Endothelial cell of umbilical vein (primary cell): ENCODE results near the gene CHSY1. TPM values are rescaled to one million over a fixed set of nuclear protein-coding genes. Genes with fewer than 3 reads are reported as not detected.

ENCODE experiments used
- BruUV-seq: library from RNA; stranded (reverse); fragments of 400-500 nt; replicated peaks from 2 replicates; lab custom pipeline; 2021; lab: Mats Ljungman, UMichigan
- CTCF ChIA-PET: fragments of 300-600, 350-600 bp; sonication (Branson Sonifier 250); formaldehyde crosslinking; loops from one replicate; lab custom pipeline; 2021; ENCODE audit warnings: antibody characterized with exemption, inconsistent platforms; lab: Charles Lee
- POLR2A ChIA-PET: fragments of 300-600, 350-600 bp; sonication (Branson Sonifier 250); formaldehyde crosslinking; loops from one replicate; lab custom pipeline; 2021; ENCODE audit warnings: antibody characterized with exemption, inconsistent platforms; lab: Charles Lee
- DNase-seq: peaks from one replicate; pipeline ENCODE4 v3.0.0-alpha.2; 2011; ENCODE audit warnings: low read depth, low spot score
- FAIRE-seq: peaks from 2 replicates; lab custom pipeline; 2011; peaks lifted over from hg19 to GRCh38; lab: Jason Lieb, UNC
- H2AFZ ChIP-seq: 2 replicates; pipeline ENCODE4 v1.6.0; 2012; ENCODE audit warnings: low read depth, low read length, control low read depth, inconsistent platforms
- H3K27ac ChIP-seq: 2 replicates; pipeline ENCODE4 v1.5.1; 2011; ENCODE audit warnings: low read depth, mild to moderate bottlenecking, control low read depth, low read length, moderate library complexity; ENCODE audit not compliant: insufficient read depth
- H3K27me3 ChIP-seq, 2 experiments: 2 replicates each; pipeline versions ENCODE4 v1.6.0 to v1.6.1; 2011; ENCODE audit warnings: low read length in 2 of 2, mixed read lengths in 1 of 2; ENCODE audit not compliant: control insufficient read depth in 2 of 2, insufficient read depth in 2 of 2
- H3K36me3 ChIP-seq, 2 experiments: 2 replicates in 1 of 2; 3 replicates in 1 of 2; pipeline ENCODE4 v1.5.1; 2011; ENCODE audit warnings: low read length in 2 of 2, mild to moderate bottlenecking in 1 of 2, moderate library complexity in 1 of 2; ENCODE audit not compliant: control insufficient read depth in 2 of 2, insufficient read depth in 2 of 2; ENCODE audit errors: extremely low read depth in 1 of 2
- H3K4me1 ChIP-seq: 3 replicates; pipeline ENCODE4 v1.5.1; 2011; ENCODE audit warnings: mild to moderate bottlenecking, low read length; ENCODE audit not compliant: control insufficient read depth, insufficient read depth; ENCODE audit errors: extremely low read depth
- H3K4me2 ChIP-seq: 2 replicates; pipeline ENCODE4 v1.6.1; 2011; ENCODE audit warnings: low read length, control low read depth, mixed read lengths; ENCODE audit not compliant: insufficient read depth
- H3K4me3 ChIP-seq, 3 experiments: fragments of 200-600 bp in 1 of 3; sonication (generic), shearing (Covaris generic) in 1 of 3; replicated peaks in 1 of 3; 2 replicates each; pipeline ENCODE4 v1.5.1; 2011 to 2016; ENCODE audit warnings: control low read depth in 3 of 3, low read length in 3 of 3, mild to moderate bottlenecking in 2 of 3, inconsistent platforms in 1 of 3, low read depth in 1 of 3, moderate library complexity in 1 of 3; ENCODE audit not compliant: insufficient read depth in 1 of 3
- H3K79me2 ChIP-seq: 2 replicates; pipeline ENCODE4 v1.6.0; 2012; ENCODE audit warnings: low read length, inconsistent platforms; ENCODE audit not compliant: control insufficient read depth, insufficient read depth
- H3K9ac ChIP-seq: replicated peaks from 2 replicates; pipeline ENCODE3; 2011; ENCODE audit warnings: low read length, control low read depth; ENCODE audit not compliant: insufficient read depth; ENCODE audit errors: extremely low read depth
- H3K9me1 ChIP-seq: replicated peaks from 3 replicates; pipeline ENCODE4 v1.6.0; 2011; ENCODE audit warnings: mild to moderate bottlenecking, low read length; ENCODE audit not compliant: control insufficient read depth, insufficient read depth; ENCODE audit errors: extremely low read depth
- H3K9me3 ChIP-seq: replicated peaks from 2 replicates; pipeline ENCODE4 v1.5.1; 2012; ENCODE audit warnings: low read length, inconsistent platforms; ENCODE audit not compliant: control insufficient read depth, insufficient read depth
- H4K20me1 ChIP-seq: replicated peaks from 2 replicates; pipeline ENCODE3; 2011; ENCODE audit warnings: mild to moderate bottlenecking, low read length; ENCODE audit not compliant: control insufficient read depth, insufficient read depth; ENCODE audit errors: extremely low read depth
- CTCF ChIP-seq, 2 donors: IDR thresholded peaks; 1 replicate in 1 of 2; 2 replicates in 1 of 2; pipeline ENCODE4 v1.5.1; 2011; ENCODE audit warnings: low read length in 2 of 2, mild to moderate bottlenecking in 2 of 2, moderate library complexity in 2 of 2, control low read depth in 1 of 2, inconsistent platforms in 1 of 2, low read depth in 1 of 2; ENCODE audit not compliant: insufficient read depth in 1 of 2; ENCODE audit errors: extremely low read depth in 1 of 2
- EZH2 ChIP-seq: IDR thresholded peaks from 2 replicates; pipeline ENCODE4 v1.6.1; 2012; ENCODE audit warnings: borderline replicate concordance, low read depth, mild to moderate bottlenecking, moderate library complexity, low read length, inconsistent platforms; ENCODE audit not compliant: severe bottlenecking
- FOS ChIP-seq: IDR thresholded peaks from 2 replicates; pipeline ENCODE4 v1.6.1; 2011; ENCODE audit warnings: mild to moderate bottlenecking, low read length, moderate library complexity, borderline replicate concordance; ENCODE audit not compliant: insufficient read depth
- GATA2 ChIP-seq: IDR thresholded peaks from 2 replicates; pipeline ENCODE4 v1.7.0; 2011; ENCODE audit warnings: low read depth, mild to moderate bottlenecking, moderate library complexity, mixed read lengths, low read length; ENCODE audit not compliant: insufficient read length, insufficient read depth
- JUN ChIP-seq: IDR thresholded peaks from 2 replicates; pipeline ENCODE4 v1.6.1; 2011; ENCODE audit warnings: borderline replicate concordance, low read depth; ENCODE audit not compliant: insufficient read length, insufficient read depth
- MYC ChIP-seq: IDR thresholded peaks from one replicate; pipeline ENCODE4 v1.6.1; 2011; ENCODE audit warnings: mild to moderate bottlenecking, low read depth, low read length
- POLR2A ChIP-seq: IDR thresholded peaks from 2 replicates; pipeline ENCODE4 v1.6.1; 2012; ENCODE audit warnings: low read depth, mild to moderate bottlenecking, control low read depth, low read length
- POLR2AphosphoS5 ChIP-seq: IDR thresholded peaks from 2 replicates; pipeline ENCODE4 v1.6.1; 2012; ENCODE audit warnings: low read depth, mild to moderate bottlenecking, control low read depth, low read length, moderate library complexity; ENCODE audit not compliant: insufficient read depth
- dilution Hi-C: fragments of 300-500 bp; cut with MboI; formaldehyde crosslinking; loops from one replicate; pipeline ENCODE4 v1.15.0; 2019; ENCODE audit warnings: low sequenced_read_pairs; ENCODE audit not compliant: extremely low pct_ligation_motif_present
- intact Hi-C: fragments of 100-400 bp; cut with micrococcal nuclease; formaldehyde crosslinking; loops from one replicate; pipeline ENCODE4 v1.10.0; 2022
- polyA plus RNA-seq, 4 experiments: library from polyadenylated mRNA; depleted of rRNA in 3 of 4; stranded (reverse) in 3 of 4; unstranded in 1 of 4; fragments of >200 nt; gene quantifications; 2 replicates each; pipeline versions ENCODE4 v1.2.1 to v1.2.3, GENCODE V29; 2011 to 2012; ENCODE audit warnings: missing spikeins in 1 of 4
- total RNA-seq: library from RNA; stranded (reverse); gene quantifications from 2 replicates; pipeline ENCODE4 v1.2.3, GENCODE V29; 2021
- TF ChIP-seq, protein P1 (sequence below): IDR thresholded peaks from 2 replicates; pipeline ENCODE4 v1.6.1; 2011; ENCODE audit not compliant: insufficient read depth, insufficient read length

CHSY1 gene
- total and polyA plus RNA-seq, 2 donors (not counting 3 experiments of a cell fraction or from before 2014, with no cell fraction given): 23.7 to 50.8 TPM

- H3K4me2 ChIP-seq: peak overlapping the region; percentile 82
- H3K79me2 ChIP-seq: no peaks in the 10 kb centered on the region
- peak overlapping the region; percentile 55 for H2AFZ ChIP-seq
- H3K9ac ChIP-seq: peak overlapping the region; percentile 83
- H3K36me3 ChIP-seq: no peaks in the 10 kb centered on the region
- ChIA-PET CTCF (interaction anchor here (0.9 to 5.0 kb wide), 15 partner anchors 8 to 90 kb away, joined by 3 to 23 read pairs (median 6); partner anchors contain the start of gene CHSY1), POLR2A (interaction anchor here (0.9 to 1.7 kb wide), 4 partner anchors 9 to 88 kb away, joined by 4 to 8 read pairs (median 6); partner anchors contain the start of gene CHSY1)
- DNase-seq (peak; percentile 95), FAIRE-seq (peak; percentile 93)
- peaks cover 2% of the 10 kb centered on the region for H3K9me3 ChIP-seq
- intact Hi-C loops (loop anchor here (1.0 to 2.0 kb wide), 6 partner anchors 8 to 82 kb away; no protein-coding TSS in a partner anchor), dilution Hi-C loops (no loop called here)
- no peaks in the 10 kb centered on the region for H3K9me1 ChIP-seq
- peaks cover 37% of the 10 kb centered on the region for H3K4me1 ChIP-seq
- BruUV-seq: no TSS peak
- H3K27me3 ChIP-seq: no peaks in the 10 kb centered on the region
- H4K20me1 ChIP-seq: no peaks in the 10 kb centered on the region
- peak overlapping the region in 1 of 3 experiments; percentile 19 for H3K4me3 ChIP-seq
- TF ChIP-seq GATA2 (peak; percentile 72), POLR2A (no peak), JUN (peak; percentile 61), FOS (peak; percentile 52), MYC (peak; percentile 24), CTCF (IDR thresholded peaks at IDR 0.05; ENCODE audit: extremely low read depth in 1 of 2, insufficient read depth in 1 of 2, low read depth in 1 of 2, low read length in 2 of 2) (no peak), EZH2 (no peak), POLR2AphosphoS5 (peak; percentile 72)
- TF ChIP-seq, protein P1, sequence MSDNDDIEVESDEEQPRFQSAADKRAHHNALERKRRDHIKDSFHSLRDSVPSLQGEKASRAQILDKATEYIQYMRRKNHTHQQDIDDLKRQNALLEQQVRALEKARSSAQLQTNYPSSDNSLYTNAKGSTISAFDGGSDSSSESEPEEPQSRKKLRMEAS: peak; percentile 23
- peak overlapping the region; percentile 98 for H3K27ac ChIP-seq
Observed at GRCh38 chr15:101167753-101168462, 83.9 kb downstream of the CHSY1 start.
